Measurements from ENCODE around the gene AFAP1.

The AFAP1 gene

DNA sequence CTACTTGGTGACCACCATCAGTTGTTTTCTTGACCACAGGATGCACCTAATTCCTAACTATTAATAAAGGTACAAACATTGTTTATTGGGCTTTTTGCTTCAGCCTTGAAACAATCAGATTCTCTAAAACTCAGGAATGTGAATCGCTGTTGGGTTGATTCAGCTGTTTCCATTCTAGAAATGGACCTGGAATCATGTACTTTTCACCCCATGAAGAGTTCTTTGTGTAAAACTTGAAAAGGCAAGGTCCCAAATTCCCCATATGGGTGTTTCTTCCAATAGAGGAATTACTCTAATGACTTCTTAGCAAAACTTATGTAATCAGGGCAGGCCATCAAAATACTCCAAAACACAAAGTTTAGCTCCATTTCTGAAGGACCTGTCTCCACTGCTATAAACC is 7.4 kb downstream of the AFAP1 start:
- Histone ChIP-seq H4K12ac (ENCODE audit: low read depth, low read length) (no peak overlapping the region), H3K9ac (ENCODE audit: low read length) (no peak overlapping the region), H2BK5ac (ENCODE audit: low read depth, low read length, poor library complexity) (no peak overlapping the region), H3K4me2 (ENCODE audit: low read length) (no peak overlapping the region), H2AK5ac (ENCODE audit: low read length) (no peak overlapping the region), H2BK120ac (ENCODE audit: insufficient read depth, low read length, poor library complexity) (no peak overlapping the region), H2AFZ (ENCODE audit: insufficient read depth, low read length, poor library complexity) (no peak overlapping the region), H3K23ac (ENCODE audit: low read length) (no peak overlapping the region), H3K18ac (ENCODE audit: low read length) (no peak overlapping the region), H3K4me1 (ENCODE audit: control insufficient read depth in 1 of 2, insufficient read depth in 2 of 2, low read length in 2 of 2) (peaks cover 6 to 20% of the 10 kb centered on the region in 2 experiments), H3K36me3 (ENCODE audit: control insufficient read depth in 1 of 2, insufficient read depth in 2 of 2, low read length in 2 of 2) (peaks cover 0 to 3% of the 10 kb centered on the region in 2 experiments), H3K14ac (ENCODE audit: low read length) (no peak overlapping the region), H3K27me3 (ENCODE audit: insufficient read depth, low read length) (no peaks in the 10 kb centered on the region), H3K9me3 (ENCODE audit: insufficient read depth, low read depth, low read length) (peaks cover 2% of the 10 kb centered on the region), H3K4ac (ENCODE audit: low read depth, low read length) (no peak overlapping the region), H3K79me2 (ENCODE audit: control insufficient read depth, insufficient read depth, low read length, poor library complexity) (peaks cover 7% of the 10 kb centered on the region), H4K8ac (ENCODE audit: low read depth, low read length) (no peak overlapping the region), H2BK12ac (ENCODE audit: low read length) (no peak overlapping the region), H4K91ac (ENCODE audit: low read depth, low read length) (no peak overlapping the region), H3K4me3 (ENCODE audit: low read depth, low read length) (no peak overlapping the region), H3K79me1 (ENCODE audit: low read length) (no peaks in the 10 kb centered on the region), H3K27ac (ENCODE audit: low read depth, low read length) (no peak overlapping the region)
- DNase-seq = no peak
- WGBS (ENCODE audit: extremely low coverage, insufficient coverage, insufficient read length) = no CpG with 5 or more reads among the region's 1 CpG

DNA sequence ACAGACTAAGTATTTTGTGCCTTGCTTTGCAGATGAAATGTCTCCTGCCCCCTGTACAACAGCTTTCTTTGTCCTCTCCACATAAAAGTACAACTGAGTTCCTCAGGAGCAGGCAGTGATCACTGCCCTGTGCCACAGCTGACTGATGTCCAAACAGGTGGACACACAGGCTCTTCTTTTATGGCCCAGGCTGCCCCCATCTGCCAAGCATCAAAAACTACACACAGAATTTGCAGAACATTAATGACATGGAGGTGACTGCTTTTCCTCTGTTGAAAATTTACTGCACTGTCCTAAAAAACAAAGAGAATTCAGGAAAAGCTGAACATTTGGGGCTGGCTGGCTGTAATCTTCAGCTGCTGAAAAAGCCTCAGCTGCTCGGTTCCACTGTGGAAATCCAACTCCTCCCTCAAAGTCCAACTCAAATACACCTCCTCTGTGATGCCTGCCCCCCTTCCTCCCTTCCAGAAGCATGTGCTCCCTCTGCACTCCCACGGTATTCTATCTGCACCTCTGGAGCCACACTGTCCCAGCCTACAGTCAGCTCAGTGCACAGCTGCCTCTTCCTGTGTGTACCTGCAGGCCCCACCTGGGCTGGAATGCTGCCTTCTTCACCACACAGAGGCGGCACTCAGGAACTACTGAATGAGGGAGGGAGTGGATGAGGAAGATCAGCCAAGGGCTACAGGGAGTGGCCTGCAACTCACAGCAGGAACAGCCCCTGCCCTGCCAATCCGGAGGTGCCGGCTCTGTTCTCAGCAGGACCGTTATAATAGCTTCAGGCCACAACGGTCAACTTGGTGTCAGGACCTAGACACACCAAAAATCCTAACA is 10.3 kb downstream of the AFAP1 start:
- Histone ChIP-seq H3K4me3 (ENCODE audit: low read depth, low read length) (no peak overlapping the region), H3K18ac (ENCODE audit: low read length) (no peak overlapping the region), H2AFZ (ENCODE audit: insufficient read depth, low read length, poor library complexity) (no peak overlapping the region), H4K12ac (ENCODE audit: low read depth, low read length) (no peak overlapping the region), H3K27ac (ENCODE audit: low read depth, low read length) (no peak overlapping the region), H3K4ac (ENCODE audit: low read depth, low read length) (peak overlapping the region; percentile 66), H3K9ac (ENCODE audit: low read length) (no peak overlapping the region), H4K91ac (ENCODE audit: low read depth, low read length) (no peak overlapping the region), H4K8ac (ENCODE audit: low read depth, low read length) (no peak overlapping the region), H2AK5ac (ENCODE audit: low read length) (no peak overlapping the region), H3K4me1 (ENCODE audit: control insufficient read depth in 1 of 2, insufficient read depth in 2 of 2, low read length in 2 of 2) (peaks cover 12 to 23% of the 10 kb centered on the region in 2 experiments), H3K23ac (ENCODE audit: low read length) (no peak overlapping the region), H3K79me2 (ENCODE audit: control insufficient read depth, insufficient read depth, low read length, poor library complexity) (peaks cover 12% of the 10 kb centered on the region), H3K14ac (ENCODE audit: low read length) (no peak overlapping the region), H2BK5ac (ENCODE audit: low read depth, low read length, poor library complexity) (no peak overlapping the region), H3K79me1 (ENCODE audit: low read length) (no peaks in the 10 kb centered on the region), H3K4me2 (ENCODE audit: low read length) (no peak overlapping the region), H3K36me3 (ENCODE audit: control insufficient read depth in 1 of 2, insufficient read depth in 2 of 2, low read length in 2 of 2) (peaks cover 0 to 5% of the 10 kb centered on the region in 2 experiments), H2BK120ac (ENCODE audit: insufficient read depth, low read length, poor library complexity) (no peak overlapping the region), H2BK12ac (ENCODE audit: low read length) (no peak overlapping the region), H3K9me3 (ENCODE audit: insufficient read depth, low read depth, low read length) (peaks cover 2% of the 10 kb centered on the region), H3K27me3 (ENCODE audit: insufficient read depth, low read length) (no peaks in the 10 kb centered on the region)
- DNase-seq = peak; percentile 42 to 58
- WGBS (ENCODE audit: extremely low coverage, insufficient coverage, insufficient read length) = no CpG with 5 or more reads among the region's 7 CpGs

GRCh38 chr4:7928711-7929110 is 10.9 kb downstream of the AFAP1 start:
- WGBS (ENCODE audit: extremely low coverage, insufficient coverage, insufficient read length) = no CpG with 5 or more reads among the region's 7 CpGs
- no peak overlapping the region for H3K9ac ChIP-seq (ENCODE audit: low read length)

DNA sequence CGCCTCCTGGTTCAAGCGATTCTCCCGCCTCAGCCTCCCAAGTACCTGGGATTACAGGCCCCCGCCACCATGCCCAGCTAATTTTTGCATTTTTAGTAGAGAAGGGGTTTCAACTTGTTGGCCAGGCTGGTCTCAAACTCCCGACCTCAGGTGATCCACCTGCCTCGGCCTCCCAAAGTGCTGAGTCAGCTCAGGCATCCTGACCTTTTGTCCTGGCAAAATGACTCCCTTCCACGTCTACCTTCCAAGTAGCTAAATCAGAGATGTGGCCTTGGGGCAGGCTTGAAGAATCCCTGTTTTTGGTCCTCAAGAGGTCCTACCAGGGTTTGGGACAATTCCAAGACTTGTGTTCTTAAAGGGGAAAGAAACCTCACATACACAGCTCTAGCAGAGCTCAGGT is 12.8 kb downstream of the AFAP1 start:
- DNase-seq = no peak
- no peak overlapping the region for H3K23ac ChIP-seq (ENCODE audit: low read length)
- H3K79me2 ChIP-seq (ENCODE audit: control insufficient read depth, insufficient read depth, low read length, poor library complexity) = peaks cover 12% of the 10 kb centered on the region
- peaks cover 2% of the 10 kb centered on the region for H3K9me3 ChIP-seq (ENCODE audit: insufficient read depth, low read depth, low read length)
- H4K8ac ChIP-seq (ENCODE audit: low read depth, low read length) = no peak overlapping the region
- H3K9ac ChIP-seq (ENCODE audit: low read length) = no peak overlapping the region
- H3K4me1 ChIP-seq (ENCODE audit: control insufficient read depth in 1 of 2, insufficient read depth in 2 of 2, low read length in 2 of 2) = peaks cover 12 to 19% of the 10 kb centered on the region in 2 experiments
- no peak overlapping the region for H3K4me3 ChIP-seq (ENCODE audit: low read depth, low read length)
- H4K91ac ChIP-seq (ENCODE audit: low read depth, low read length) = no peak overlapping the region
- no peak overlapping the region for H2AFZ ChIP-seq (ENCODE audit: insufficient read depth, low read length, poor library complexity)
- no CpG with 5 or more reads among the region's 7 CpGs for WGBS (ENCODE audit: extremely low coverage, insufficient coverage, insufficient read length)
- H3K18ac ChIP-seq (ENCODE audit: low read length) = no peak overlapping the region
- no peak overlapping the region for H2BK12ac ChIP-seq (ENCODE audit: low read length)
- no peak overlapping the region for H2BK120ac ChIP-seq (ENCODE audit: insufficient read depth, low read length, poor library complexity)
- H2AK5ac ChIP-seq (ENCODE audit: low read length) = no peak overlapping the region
- no peak overlapping the region for H4K12ac ChIP-seq (ENCODE audit: low read depth, low read length)
- H3K79me1 ChIP-seq (ENCODE audit: low read length) = no peaks in the 10 kb centered on the region
- H3K14ac ChIP-seq (ENCODE audit: low read length) = no peak overlapping the region
- H2BK5ac ChIP-seq (ENCODE audit: low read depth, low read length, poor library complexity) = no peak overlapping the region
- no peak overlapping the region for H3K27ac ChIP-seq (ENCODE audit: low read depth, low read length)
- H3K36me3 ChIP-seq (ENCODE audit: control insufficient read depth in 1 of 2, insufficient read depth in 2 of 2, low read length in 2 of 2) = peaks cover 0 to 5% of the 10 kb centered on the region in 2 experiments
- H3K4me2 ChIP-seq (ENCODE audit: low read length) = no peak overlapping the region
- no peaks in the 10 kb centered on the region for H3K27me3 ChIP-seq (ENCODE audit: insufficient read depth, low read length)
- H3K4ac ChIP-seq (ENCODE audit: low read depth, low read length) = peak overlapping the region; percentile 60

More at GRCh38 chr4:7928711-7929110, 10.9 kb downstream of the AFAP1 start:
- H3K79me1 ChIP-seq (ENCODE audit: low read length) = no peaks in the 10 kb centered on the region
- DNase-seq = no peak
- H3K4me3 ChIP-seq (ENCODE audit: low read depth, low read length) = no peak overlapping the region
- H3K23ac ChIP-seq (ENCODE audit: low read length) = no peak overlapping the region
- H3K4ac ChIP-seq (ENCODE audit: low read depth, low read length) = peak overlapping the region; percentile 66
- H3K4me2 ChIP-seq (ENCODE audit: low read length) = no peak overlapping the region
- peaks cover 12% of the 10 kb centered on the region for H3K79me2 ChIP-seq (ENCODE audit: control insufficient read depth, insufficient read depth, low read length, poor library complexity)
- H3K27ac ChIP-seq (ENCODE audit: low read depth, low read length) = no peak overlapping the region
- peaks cover 12 to 18% of the 10 kb centered on the region in 2 experiments for H3K4me1 ChIP-seq (ENCODE audit: control insufficient read depth in 1 of 2, insufficient read depth in 2 of 2, low read length in 2 of 2)
- no peak overlapping the region for H4K12ac ChIP-seq (ENCODE audit: low read depth, low read length)
- no peak overlapping the region for H4K8ac ChIP-seq (ENCODE audit: low read depth, low read length)
- no peak overlapping the region for H3K18ac ChIP-seq (ENCODE audit: low read length)
- H3K36me3 ChIP-seq (ENCODE audit: control insufficient read depth in 1 of 2, insufficient read depth in 2 of 2, low read length in 2 of 2) = peaks cover 0 to 5% of the 10 kb centered on the region in 2 experiments
- H3K27me3 ChIP-seq (ENCODE audit: insufficient read depth, low read length) = no peaks in the 10 kb centered on the region
- no peak overlapping the region for H4K91ac ChIP-seq (ENCODE audit: low read depth, low read length)
- H2BK5ac ChIP-seq (ENCODE audit: low read depth, low read length, poor library complexity) = no peak overlapping the region
- H2AFZ ChIP-seq (ENCODE audit: insufficient read depth, low read length, poor library complexity) = no peak overlapping the region
- no peak overlapping the region for H2BK12ac ChIP-seq (ENCODE audit: low read length)
- peaks cover 2% of the 10 kb centered on the region for H3K9me3 ChIP-seq (ENCODE audit: insufficient read depth, low read depth, low read length)
- no peak overlapping the region for H2BK120ac ChIP-seq (ENCODE audit: insufficient read depth, low read length, poor library complexity)
- no peak overlapping the region for H2AK5ac ChIP-seq (ENCODE audit: low read length)
- no peak overlapping the region for H3K14ac ChIP-seq (ENCODE audit: low read length)
